Spinal cord (tissue), 10 donors: Measurements from ENCODE around the gene PDE4B. TPM values are rescaled to one million over a fixed set of nuclear protein-coding genes. Genes with fewer than 3 reads are reported as not detected.
"Not testable (repeated sequence)": the region's sequence is repeated elsewhere in the genome, so short reads cannot be mapped to it uniquely, and the experiment has no call there.

ENCODE experiments used
- DNase-seq, 6 donors: peaks; one replicate each; pipeline versions ENCODE4 v3.0.0 to v3.0.0-alpha.2; 2013 to 2015; ENCODE audit warnings: low spot score in 6 of 6, low read depth in 4 of 6
- H3K27ac ChIP-seq: one replicate; pipeline ENCODE4 v1.5.1; 2013; ENCODE audit warnings: low read depth, low read length, control low read depth
- H3K27me3 ChIP-seq: one replicate; pipeline ENCODE4 v1.6.1; 2013; ENCODE audit warnings: low read length; ENCODE audit not compliant: control insufficient read depth, insufficient read depth
- H3K36me3 ChIP-seq: one replicate; pipeline ENCODE4 v1.6.1; 2013; ENCODE audit warnings: low read length; ENCODE audit not compliant: control insufficient read depth, insufficient read depth
- H3K4me1 ChIP-seq: one replicate; pipeline ENCODE4 v1.6.1; 2013; ENCODE audit warnings: low read length; ENCODE audit not compliant: control insufficient read depth, insufficient read depth
- H3K4me3 ChIP-seq: one replicate; pipeline ENCODE4 v1.5.1; 2013; ENCODE audit warnings: low read depth, low read length, control low read depth
- H3K9me3 ChIP-seq: one replicate; pipeline ENCODE4 v1.6.1; 2013; ENCODE audit warnings: low read length; ENCODE audit not compliant: control insufficient read depth, insufficient read depth
- WGBS: methylation state at CpG from one replicate; pipeline ENCODE4 v1.1.5; 2013; ENCODE audit warnings: missing lambda C conversion rate; ENCODE audit not compliant: insufficient coverage; 5-methylcytosine and 5-hydroxymethylcytosine counted together
- polyA plus RNA-seq, 2 donors: library from polyadenylated mRNA; unstranded; fragments of 120-200 nt; gene quantifications; one replicate each; pipeline ENCODE4 v1.2.1, GENCODE V29; 2013; ENCODE audit not compliant: insufficient read length in 2 of 2
- total RNA-seq, 2 donors: library from RNA; depleted of rRNA in 1 of 2; stranded (reverse); fragments of 120-200 nt in 1 of 2; fragments of >200 nt in 1 of 2; gene quantifications; one replicate each; pipeline versions ENCODE4 v1.2.3 to v1.2.4, GENCODE V29; 2013 to 2014
- donor health status: healthy.

Gene PDE4B
- total and polyA plus RNA-seq, 4 donors: 57.7 to 181 (median 90.7) TPM

DNA sequence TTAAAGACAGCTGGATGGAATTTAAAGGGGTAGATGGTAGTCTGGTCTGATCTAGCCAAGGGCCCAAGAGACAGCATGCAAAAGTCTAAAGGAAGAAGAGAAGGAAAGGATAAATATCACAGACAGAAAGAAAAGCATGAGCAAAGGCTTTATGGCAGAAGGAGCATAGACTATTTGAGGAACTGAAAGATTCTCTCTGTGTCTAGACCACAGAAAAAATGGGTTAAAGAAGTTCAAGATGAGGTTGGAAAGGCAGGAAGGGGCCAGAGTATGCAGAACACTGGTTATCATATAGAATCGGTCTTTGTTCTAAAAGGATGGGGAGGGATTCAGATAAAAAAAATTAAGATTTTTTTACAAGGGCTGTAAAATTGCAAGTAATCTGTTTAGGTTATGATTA is 604.5 kb downstream of the PDE4B start:
- Histone ChIP-seq H3K36me3 (no peaks in the 10 kb centered on the region), H3K27me3 (no peaks in the 10 kb centered on the region), H3K4me3 (no peak overlapping the region), H3K9me3 (no peaks in the 10 kb centered on the region), H3K4me1 (no peaks in the 10 kb centered on the region), H3K27ac (no peak overlapping the region)
- no peak for DNase-seq
- no CpG with 5 or more reads among the region's 1 CpG for WGBS

GRCh38 chr1:66399888-66400529 is 607.3 kb downstream of the PDE4B start:
- Histone ChIP-seq H3K27me3 (no peaks in the 10 kb centered on the region), H3K4me1 (no peaks in the 10 kb centered on the region), H3K4me3 (no peak overlapping the region), H3K36me3 (no peaks in the 10 kb centered on the region), H3K9me3 (no peaks in the 10 kb centered on the region), H3K27ac (no peak overlapping the region)
- DNase-seq: no peak
- no CpG with 5 or more reads among the region's 3 CpGs for WGBS

DNA sequence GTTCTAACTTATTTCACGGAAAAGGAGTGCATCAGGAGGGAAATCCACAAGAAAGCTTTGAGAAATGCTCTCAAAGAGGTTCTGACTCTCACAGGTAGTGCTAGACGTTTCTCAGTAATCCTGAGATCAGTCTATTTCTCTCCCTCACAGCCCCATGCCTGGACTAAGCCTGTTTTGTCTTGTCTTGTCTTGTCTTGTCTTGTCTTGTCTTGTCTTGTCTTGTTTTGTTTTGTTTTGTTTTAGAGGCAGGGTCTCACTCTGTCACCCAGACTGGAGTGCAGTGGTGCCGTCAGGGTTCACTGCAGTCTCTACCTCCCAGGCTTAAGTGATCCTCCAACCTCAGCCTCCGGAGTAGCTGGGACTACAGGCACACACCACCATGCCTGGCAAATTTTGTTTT is 608.0 kb downstream of the PDE4B start:
- Histone ChIP-seq H3K4me1 (no peaks in the 10 kb centered on the region), H3K9me3 (no peaks in the 10 kb centered on the region), H3K4me3 (no peak overlapping the region), H3K36me3 (no peaks in the 10 kb centered on the region), H3K27me3 (no peaks in the 10 kb centered on the region), H3K27ac (no peak overlapping the region)
- no peak for DNase-seq
- no CpG with 5 or more reads among the region's 4 CpGs for WGBS

GRCh38 chr1:66401244-66401643 is 608.5 kb downstream of the PDE4B start:
- Histone ChIP-seq H3K27me3 (no peaks in the 10 kb centered on the region), H3K36me3 (no peaks in the 10 kb centered on the region), H3K27ac (no peak overlapping the region), H3K4me3 (no peak overlapping the region), H3K4me1 (no peaks in the 10 kb centered on the region), H3K9me3 (no peaks in the 10 kb centered on the region)
- DNase-seq: no peak
- WGBS: no CpG with 5 or more reads among the region's 2 CpGs

DNA sequence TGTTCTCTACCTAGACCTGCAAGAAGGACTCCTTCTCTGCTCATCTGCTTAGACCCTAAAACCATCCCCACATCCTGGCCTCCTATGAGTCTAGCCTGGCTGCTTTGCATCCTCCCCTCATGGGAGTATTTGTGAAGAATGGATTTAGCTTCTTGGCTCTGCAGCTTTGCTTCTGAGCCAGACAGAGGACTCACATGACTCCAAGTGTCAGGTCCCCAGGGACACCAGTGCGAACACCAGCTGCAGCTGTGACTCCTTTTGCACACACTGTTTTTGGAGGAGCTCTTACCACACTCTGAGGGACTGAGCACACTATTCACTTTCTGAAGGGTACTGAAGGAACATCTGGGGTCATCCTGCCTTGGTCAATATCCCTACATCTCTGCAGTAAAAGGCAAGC is 609.5 kb downstream of the PDE4B start:
- Histone ChIP-seq H3K36me3 (no peaks in the 10 kb centered on the region), H3K4me3 (no peak overlapping the region), H3K27ac (no peak overlapping the region), H3K27me3 (no peaks in the 10 kb centered on the region), H3K4me1 (no peaks in the 10 kb centered on the region), H3K9me3 (no peaks in the 10 kb centered on the region)
- WGBS: 47% methylated on average over 1 of the region's 1 CpG
- DNase-seq: peak in 2 of 6 donors; percentile 44 to 55

DNA sequence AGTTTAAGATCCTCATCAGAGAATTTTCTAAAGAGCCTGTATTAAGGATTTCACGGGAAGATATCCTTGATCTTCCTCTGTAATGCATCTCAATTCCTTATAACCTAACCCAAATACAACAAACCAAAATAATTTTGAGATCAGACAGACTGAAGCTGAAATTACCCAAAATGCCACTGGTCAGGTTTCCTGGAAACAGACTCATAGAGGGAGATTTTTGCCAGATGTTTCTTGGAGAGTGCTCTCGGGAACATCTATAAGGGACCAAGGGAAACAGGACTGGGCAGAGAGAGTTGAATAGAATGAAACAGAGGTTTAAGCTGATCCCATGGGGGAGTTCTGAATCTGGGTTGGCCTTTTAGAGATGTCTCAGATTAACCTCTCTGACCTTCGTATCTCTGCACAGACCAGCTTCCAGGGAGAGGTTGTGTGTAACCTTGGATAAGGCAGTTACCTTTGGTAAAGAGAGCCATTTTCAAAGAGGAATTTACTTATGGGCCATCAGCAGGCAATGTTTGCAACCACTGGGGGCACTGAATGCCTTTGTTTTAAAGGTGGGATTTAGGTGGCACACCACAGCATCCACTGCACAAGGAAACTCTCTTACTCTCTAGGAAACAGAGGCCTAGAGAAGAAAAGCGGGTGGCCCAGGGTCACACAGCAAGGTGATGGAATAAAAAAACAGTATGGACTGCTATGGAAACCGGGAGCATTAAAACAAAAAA is 610.5 kb downstream of the PDE4B start:
- no peaks in the 10 kb centered on the region for H3K4me1 ChIP-seq
- no peak for DNase-seq
- H3K27me3 ChIP-seq: no peaks in the 10 kb centered on the region
- no peak overlapping the region for H3K4me3 ChIP-seq
- no peaks in the 10 kb centered on the region for H3K9me3 ChIP-seq
- no peak overlapping the region for H3K27ac ChIP-seq
- no peaks in the 10 kb centered on the region for H3K36me3 ChIP-seq
- WGBS: 90% methylated on average over 2 of the region's 5 CpGs

DNA sequence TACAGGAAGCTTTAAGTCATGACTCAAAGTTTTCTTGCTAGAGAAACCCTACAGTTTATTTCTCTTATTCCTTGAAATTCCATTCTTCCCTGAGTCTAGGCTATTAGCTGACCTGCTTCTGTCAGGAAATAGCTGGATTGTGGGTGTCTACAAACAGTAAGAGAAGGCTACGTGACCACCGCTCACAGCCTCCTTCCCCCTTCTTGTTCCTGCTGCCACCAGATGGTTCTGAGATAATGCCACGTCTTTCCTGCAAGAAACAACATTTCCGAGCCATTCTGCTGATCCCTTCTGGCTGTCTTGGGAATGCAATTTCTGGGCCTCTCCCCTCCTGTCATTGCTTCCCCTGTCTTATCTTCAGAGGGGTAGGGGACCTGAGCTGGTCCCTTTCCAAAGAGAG is 612.4 kb downstream of the PDE4B start:
- H3K4me1 ChIP-seq: no peaks in the 10 kb centered on the region
- DNase-seq: no peak
- 100% methylated on average over 4 of the region's 4 CpGs for WGBS

DNA sequence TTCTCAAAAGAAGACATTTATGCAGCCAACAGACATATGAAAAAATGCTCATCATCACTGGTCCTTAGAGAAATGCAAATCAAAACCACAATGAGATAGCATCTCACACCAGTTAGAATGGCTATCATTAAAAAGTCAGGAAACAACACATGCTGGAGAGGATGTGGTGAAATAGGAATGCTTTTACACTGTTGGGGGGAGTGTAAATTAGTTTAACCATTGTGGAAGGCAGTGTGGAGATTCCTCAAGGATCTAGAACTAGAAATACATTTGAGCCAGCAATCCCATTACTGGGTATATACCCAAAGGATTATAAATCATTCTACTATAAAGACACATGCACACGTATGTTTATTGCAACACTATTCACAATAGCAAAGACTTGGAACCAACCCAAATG is 618.8 kb downstream of the PDE4B start:
- H3K27ac ChIP-seq, H3K9me3 ChIP-seq, H3K4me1 ChIP-seq, H3K27me3 ChIP-seq, H3K36me3 ChIP-seq, H3K4me3 ChIP-seq, DNase-seq: not testable (repeated sequence)
- no CpG with 5 or more reads among the region's 1 CpG for WGBS

More for the DNA sequence above, 612.4 kb downstream of the PDE4B start:
- H3K4me3 ChIP-seq: no peak overlapping the region
- no peaks in the 10 kb centered on the region for H3K9me3 ChIP-seq
- no peaks in the 10 kb centered on the region for H3K36me3 ChIP-seq
- H3K27ac ChIP-seq: no peak overlapping the region
- no peaks in the 10 kb centered on the region for H3K27me3 ChIP-seq

DNA sequence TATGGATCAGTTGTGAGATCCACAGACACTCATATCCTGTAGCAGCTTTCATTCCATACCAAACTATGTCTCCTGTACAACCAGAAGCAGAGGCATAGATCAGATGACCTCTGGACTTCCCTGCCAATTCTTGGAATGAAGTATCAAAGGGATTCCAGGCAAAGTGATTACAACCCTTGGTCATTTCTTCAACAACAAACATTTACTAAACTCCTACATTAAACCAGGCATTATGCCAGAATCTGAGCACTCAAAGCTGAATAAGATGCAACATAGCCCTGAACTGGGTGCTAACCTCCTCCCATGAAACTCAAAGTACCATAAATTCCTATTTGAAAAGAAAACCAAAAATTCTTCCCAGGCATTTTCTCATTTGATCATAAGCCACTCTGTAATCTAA is 620.0 kb downstream of the PDE4B start:
- Histone ChIP-seq H3K27me3 (no peaks in the 10 kb centered on the region), H3K4me3 (no peak overlapping the region), H3K36me3 (no peaks in the 10 kb centered on the region), H3K4me1 (no peaks in the 10 kb centered on the region), H3K9me3 (peaks cover 6% of the 10 kb centered on the region), H3K27ac (no peak overlapping the region)
- DNase-seq: no peak

DNA sequence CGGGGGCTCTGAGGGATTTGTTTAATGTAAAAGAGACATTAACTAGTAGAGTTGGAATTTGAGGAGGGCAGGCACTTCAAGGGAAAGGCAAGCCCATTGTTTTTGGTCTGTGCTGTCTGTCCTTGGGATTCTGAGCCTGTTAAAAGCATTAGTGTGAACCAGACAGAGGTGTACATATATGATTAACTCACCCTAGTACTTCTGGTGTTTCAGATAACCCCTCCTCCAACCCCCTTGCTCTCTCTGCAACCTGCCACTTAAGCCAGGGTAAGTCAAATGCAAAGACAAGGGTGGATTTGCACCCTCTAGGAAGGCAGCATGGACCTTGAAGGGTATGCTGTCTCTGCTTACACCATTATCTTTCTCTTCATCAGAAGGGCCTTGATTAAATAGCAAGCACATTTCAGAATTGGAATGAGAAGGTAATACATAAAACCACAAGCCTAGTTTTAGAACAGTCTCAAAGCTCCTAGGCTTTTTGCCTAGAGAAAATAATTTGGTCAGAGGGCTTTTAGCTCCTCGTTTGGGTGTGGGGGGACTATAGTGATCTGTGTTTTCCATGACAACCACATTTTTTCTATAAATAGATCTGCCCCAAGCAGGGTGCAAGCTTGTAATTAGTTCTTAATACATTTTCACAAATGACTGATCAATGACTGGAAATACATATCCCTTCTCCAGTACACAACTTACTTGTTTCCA is 620.6 kb downstream of the PDE4B start:
- Histone ChIP-seq H3K27me3 (no peaks in the 10 kb centered on the region), H3K4me3 (no peak overlapping the region), H3K36me3 (no peaks in the 10 kb centered on the region), H3K9me3 (peaks cover 7% of the 10 kb centered on the region), H3K4me1 (no peaks in the 10 kb centered on the region), H3K27ac (no peak overlapping the region)
- WGBS: no CpG with 5 or more reads among the region's 2 CpGs
- no peak for DNase-seq
